HepG2 (cell line): ENCODE data around the gene EREG. TPM values are rescaled to one million over a fixed set of nuclear protein-coding genes. Genes with fewer than 3 reads are reported as not detected.

ENCODE experiments used
- KDM3A ChIP-seq: IDR thresholded peaks from 2 replicates; pipeline ENCODE4 v1.6.1; 2018; ENCODE audit warnings: low read depth, missing compliant biosample characterization
- NCOR1 ChIP-seq: fragments of 200-600 bp; sonication (generic); IDR thresholded peaks from 2 replicates; pipeline ENCODE4 v1.7.0; 2017; ENCODE audit warnings: antibody characterized with exemption, low read length, borderline replicate concordance
- ZMAT3 ChIP-seq: sonication (generic); formaldehyde crosslinking; conservative IDR thresholded peaks from 2 replicates; pipeline ENCODE4 v1.7.0; 2021; ENCODE audit warnings: missing genetic modification reagents
- polyA plus RNA-seq, 8 experiments: library from polyadenylated mRNA; depleted of rRNA in 3 of 8; stranded (reverse) in 7 of 8; unstranded in 1 of 8; fragments of >200 nt; fragmentation: Illumina TruSeq in 4 of 8; extraction: Trizol in 4 of 8; gene quantifications; 2 replicates each; pipeline versions ENCODE4 v1.2.1 to v1.2.3, GENCODE V29; 2011 to 2016; ENCODE audit warnings: low read depth in 4 of 8, missing spikeins in 1 of 8, mixed read lengths in 1 of 8; ENCODE audit not compliant: insufficient read depth in 1 of 8
- total RNA-seq, 5 experiments: library from RNA; depleted of rRNA; stranded (reverse); fragments of >200 nt; fragmentation: Illumina TruSeq; extraction: Trizol; gene quantifications; 2 replicates each; pipeline ENCODE4 v1.2.3, GENCODE V29; 2016; ENCODE audit warnings: low read depth in 1 of 5
- TF ChIP-seq, protein P1 (sequence below), 2 experiments: sonication (generic) in 1 of 2; formaldehyde crosslinking in 1 of 2; IDR thresholded peaks; 2 replicates each; pipeline versions ENCODE4 v1.6.1 to v1.9.0; 2014 to 2022; ENCODE audit warnings: antibody characterized with exemption in 1 of 2, borderline replicate concordance in 1 of 2, inconsistent platforms in 1 of 2, low read depth in 1 of 2, missing genetic modification reagents in 1 of 2
- TF ChIP-seq, protein P2 (sequence below): sonication (generic); formaldehyde crosslinking; IDR thresholded peaks from 2 replicates; pipeline ENCODE4 v1.5.0; 2020; ENCODE audit warnings: missing genetic modification reagents
- TF ChIP-seq, protein P3 (sequence below): sonication (generic); formaldehyde crosslinking; IDR thresholded peaks from 2 replicates; pipeline ENCODE4 v1.5.1; 2020; ENCODE audit warnings: missing genetic modification reagents, mild to moderate bottlenecking, borderline replicate concordance
- TF ChIP-seq, protein P4 (sequence below): sonication (generic); formaldehyde crosslinking; IDR thresholded peaks from 2 replicates; pipeline ENCODE4 v1.9.0; 2021; ENCODE audit warnings: missing genetic modification reagents, borderline replicate concordance
- TF ChIP-seq, protein P5 (sequence below): sonication (generic); formaldehyde crosslinking; IDR thresholded peaks from 2 replicates; pipeline ENCODE4 v1.8.0; 2022; ENCODE audit warnings: mild to moderate bottlenecking, missing genetic modification reagents, moderate library complexity

The EREG gene
- total and polyA plus RNA-seq, 2 of the 13 experiments (the other 11 are each of a cell fraction or from before 2014, with no cell fraction given) = 0.11 to 0.13 TPM

DNA sequence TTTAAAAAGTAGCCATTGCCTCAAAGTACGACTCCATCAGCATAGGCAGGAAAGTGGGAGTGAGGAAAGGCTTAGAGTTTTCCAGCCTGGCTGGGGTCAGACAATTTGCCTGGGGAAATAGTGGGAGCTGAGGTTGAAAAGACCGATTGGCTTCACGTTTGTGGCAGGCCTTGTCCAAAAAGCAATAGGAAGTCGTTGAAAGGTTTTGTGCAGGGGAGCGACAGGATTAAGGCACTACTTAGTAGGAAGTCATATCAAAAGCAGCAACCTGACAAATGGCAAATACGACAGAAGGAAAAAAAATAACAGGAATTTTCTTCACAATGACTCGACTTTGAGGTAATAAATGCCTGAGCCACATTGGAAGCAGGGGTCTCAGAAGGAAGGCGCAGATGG is 691 bp upstream of the EREG start (continued):
- TF ChIP-seq, protein P1, sequence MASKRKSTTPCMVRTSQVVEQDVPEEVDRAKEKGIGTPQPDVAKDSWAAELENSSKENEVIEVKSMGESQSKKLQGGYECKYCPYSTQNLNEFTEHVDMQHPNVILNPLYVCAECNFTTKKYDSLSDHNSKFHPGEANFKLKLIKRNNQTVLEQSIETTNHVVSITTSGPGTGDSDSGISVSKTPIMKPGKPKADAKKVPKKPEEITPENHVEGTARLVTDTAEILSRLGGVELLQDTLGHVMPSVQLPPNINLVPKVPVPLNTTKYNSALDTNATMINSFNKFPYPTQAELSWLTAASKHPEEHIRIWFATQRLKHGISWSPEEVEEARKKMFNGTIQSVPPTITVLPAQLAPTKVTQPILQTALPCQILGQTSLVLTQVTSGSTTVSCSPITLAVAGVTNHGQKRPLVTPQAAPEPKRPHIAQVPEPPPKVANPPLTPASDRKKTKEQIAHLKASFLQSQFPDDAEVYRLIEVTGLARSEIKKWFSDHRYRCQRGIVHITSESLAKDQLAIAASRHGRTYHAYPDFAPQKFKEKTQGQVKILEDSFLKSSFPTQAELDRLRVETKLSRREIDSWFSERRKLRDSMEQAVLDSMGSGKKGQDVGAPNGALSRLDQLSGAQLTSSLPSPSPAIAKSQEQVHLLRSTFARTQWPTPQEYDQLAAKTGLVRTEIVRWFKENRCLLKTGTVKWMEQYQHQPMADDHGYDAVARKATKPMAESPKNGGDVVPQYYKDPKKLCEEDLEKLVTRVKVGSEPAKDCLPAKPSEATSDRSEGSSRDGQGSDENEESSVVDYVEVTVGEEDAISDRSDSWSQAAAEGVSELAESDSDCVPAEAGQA (IDR thresholded peaks at IDR 0.05; ENCODE audit: low read depth) = no peak
- TF ChIP-seq, protein P1 (CRISPR knock-in tag; IDR thresholded peaks at IDR 0.05; ENCODE audit: borderline replicate concordance) = no peak
- no peak for TF ChIP-seq KDM3A (CRISPR knock-in tag)
- TF ChIP-seq, protein P2, sequence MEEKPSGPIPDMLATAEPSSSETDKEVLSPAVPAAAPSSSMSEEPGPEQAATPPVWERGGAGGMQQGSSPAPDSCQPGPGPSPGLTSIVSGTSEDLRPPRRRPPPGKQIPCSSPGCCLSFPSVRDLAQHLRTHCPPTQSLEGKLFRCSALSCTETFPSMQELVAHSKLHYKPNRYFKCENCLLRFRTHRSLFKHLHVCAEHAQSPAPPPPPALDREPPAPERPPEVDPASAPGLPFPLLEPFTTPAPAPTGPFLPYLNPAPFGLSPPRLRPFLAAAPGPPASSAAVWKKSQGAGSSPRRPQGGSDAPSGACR (CRISPR knock-in tag) = no peak
- TF ChIP-seq NCOR1 = no peak
- no peak for TF ChIP-seq ZMAT3 (CRISPR knock-in tag)
- TF ChIP-seq, protein P3, sequence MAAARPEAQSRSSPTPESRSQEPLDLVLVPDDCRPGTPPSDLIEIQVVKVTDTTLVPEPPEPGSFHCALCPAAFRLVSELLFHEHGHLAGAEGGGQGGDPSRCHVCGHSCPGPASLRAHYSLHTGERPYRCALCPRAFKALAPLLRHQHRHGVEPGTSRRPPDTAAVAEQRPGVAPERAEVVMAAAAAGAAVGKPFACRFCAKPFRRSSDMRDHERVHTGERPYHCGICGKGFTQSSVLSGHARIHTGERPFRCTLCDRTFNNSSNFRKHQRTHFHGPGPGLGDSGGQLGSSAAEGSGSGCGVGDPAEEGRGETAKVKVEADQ = no peak
- TF ChIP-seq, protein P4, sequence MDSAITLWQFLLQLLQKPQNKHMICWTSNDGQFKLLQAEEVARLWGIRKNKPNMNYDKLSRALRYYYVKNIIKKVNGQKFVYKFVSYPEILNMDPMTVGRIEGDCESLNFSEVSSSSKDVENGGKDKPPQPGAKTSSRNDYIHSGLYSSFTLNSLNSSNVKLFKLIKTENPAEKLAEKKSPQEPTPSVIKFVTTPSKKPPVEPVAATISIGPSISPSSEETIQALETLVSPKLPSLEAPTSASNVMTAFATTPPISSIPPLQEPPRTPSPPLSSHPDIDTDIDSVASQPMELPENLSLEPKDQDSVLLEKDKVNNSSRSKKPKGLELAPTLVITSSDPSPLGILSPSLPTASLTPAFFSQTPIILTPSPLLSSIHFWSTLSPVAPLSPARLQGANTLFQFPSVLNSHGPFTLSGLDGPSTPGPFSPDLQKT = no peak
- TF ChIP-seq, protein P5, sequence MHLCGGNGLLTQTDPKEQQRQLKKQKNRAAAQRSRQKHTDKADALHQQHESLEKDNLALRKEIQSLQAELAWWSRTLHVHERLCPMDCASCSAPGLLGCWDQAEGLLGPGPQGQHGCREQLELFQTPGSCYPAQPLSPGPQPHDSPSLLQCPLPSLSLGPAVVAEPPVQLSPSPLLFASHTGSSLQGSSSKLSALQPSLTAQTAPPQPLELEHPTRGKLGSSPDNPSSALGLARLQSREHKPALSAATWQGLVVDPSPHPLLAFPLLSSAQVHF = no peak
